HEK293 (cell line): ENCODE data around the gene MTARC1.

Experiments
- CTCF ChIA-PET: fragments of 350-600 bp; formaldehyde crosslinking; extraction: SDS; loops from one replicate; lab custom pipeline; 2021; ENCODE audit warnings: antibody characterized with exemption; lab: Yijun Ruan, JAX
- POLR2A ChIA-PET: fragments of 300-600 bp; formaldehyde crosslinking; extraction: SDS; loops from one replicate; lab custom pipeline; 2020; ENCODE audit warnings: antibody characterized with exemption, inconsistent platforms; lab: Yijun Ruan, JAX
- H3K27ac ChIP-seq: fragments of 200-500 bp; sonication (Bioruptor generic); 2 replicates; pipeline ENCODE4 v1.5.1; 2014; ENCODE audit warnings: low read depth, low read length, control low read depth, inconsistent platforms; ENCODE audit errors: extremely low read depth
- H3K36me3 ChIP-seq, 2 experiments: fragments of 200-500 bp in 1 of 2; sonication (Bioruptor generic) in 1 of 2; 1 replicate in 1 of 2; 2 replicates in 1 of 2; pipeline ENCODE4 v1.5.1; 2014 to 2017; ENCODE audit warnings: inconsistent platforms in 2 of 2, low read length in 2 of 2; ENCODE audit not compliant: control insufficient read depth in 2 of 2, insufficient read depth in 1 of 2
- H3K4me1 ChIP-seq: fragments of 200-500 bp; sonication (Bioruptor generic); 2 replicates; pipeline ENCODE4 v1.5.1; 2014; ENCODE audit warnings: mild to moderate bottlenecking, low read length, inconsistent platforms; ENCODE audit not compliant: control insufficient read depth, insufficient read depth
- H3K4me3 ChIP-seq: 2 replicates; pipeline ENCODE4 v1.5.1; 2011; ENCODE audit warnings: low read depth, mild to moderate bottlenecking, control low read depth, low read length, moderate library complexity
- H3K9me3 ChIP-seq: fragments of 200-500 bp; sonication (Bioruptor generic); 2 replicates; pipeline ENCODE4 v1.5.1; 2014; ENCODE audit warnings: low read depth, low read length, inconsistent platforms; ENCODE audit not compliant: control insufficient read depth, insufficient read depth
- EGR2 ChIP-seq: fragments of 450-650 bp; formaldehyde crosslinking; IDR thresholded peaks from 2 replicates; pipeline ENCODE4 v1.5.1; 2016; ENCODE audit warnings: low read depth, missing biosample characterization, missing genetic modification characterization
- GFI1B ChIP-seq: fragments of 450-650 bp; formaldehyde crosslinking; IDR thresholded peaks from 2 replicates; pipeline ENCODE4 v1.5.1; 2016; ENCODE audit warnings: missing biosample characterization, missing genetic modification characterization
- GLI4 ChIP-seq: fragments of 450-650 bp; formaldehyde crosslinking; IDR thresholded peaks from 2 replicates; pipeline ENCODE4 v1.5.1; 2016; ENCODE audit warnings: missing biosample characterization, missing genetic modification characterization
- GLIS1 ChIP-seq: fragments of 450-650 bp; formaldehyde crosslinking; IDR thresholded peaks from 2 replicates; pipeline ENCODE4 v1.5.1; 2016; ENCODE audit warnings: missing biosample characterization, missing genetic modification characterization
- HOXC10 ChIP-seq: sonication (generic); formaldehyde crosslinking; IDR thresholded peaks from 2 replicates; pipeline ENCODE4 v1.8.1; 2023; ENCODE audit warnings: mild to moderate bottlenecking, missing genetic modification reagents
- PATZ1 ChIP-seq: fragments of 450-650 bp; formaldehyde crosslinking; IDR thresholded peaks from 2 replicates; pipeline ENCODE4 v1.5.1; 2016; ENCODE audit warnings: missing biosample characterization, missing genetic modification characterization
- SP3 ChIP-seq: fragments of 450-650 bp; formaldehyde crosslinking; IDR thresholded peaks from 2 replicates; pipeline ENCODE4 v1.5.1; 2016; ENCODE audit warnings: missing biosample characterization, missing genetic modification characterization
- TRIM28 ChIP-seq: IDR thresholded peaks from 2 replicates; pipeline ENCODE4 v1.6.1; 2011; ENCODE audit warnings: low read length, control low read depth, borderline replicate concordance
- ZBTB48 ChIP-seq: fragments of 450-650 bp; formaldehyde crosslinking; IDR thresholded peaks from 2 replicates; pipeline ENCODE4 v1.5.1; 2016; ENCODE audit warnings: missing biosample characterization, missing genetic modification characterization
- ZNF138 ChIP-seq: fragments of 450-650 bp; formaldehyde crosslinking; IDR thresholded peaks from 2 replicates; pipeline ENCODE4 v1.5.1; 2016; ENCODE audit warnings: missing biosample characterization, missing genetic modification characterization, borderline replicate concordance
- ZNF302 ChIP-seq: fragments of 450-650 bp; formaldehyde crosslinking; IDR thresholded peaks from 2 replicates; pipeline ENCODE4 v1.5.1; 2016; ENCODE audit warnings: missing biosample characterization, missing genetic modification characterization, low read depth
- ZNF350 ChIP-seq: fragments of 450-650 bp; formaldehyde crosslinking; IDR thresholded peaks from 2 replicates; pipeline ENCODE4 v1.5.0; 2017; ENCODE audit warnings: missing biosample characterization, mild to moderate bottlenecking, missing genetic modification characterization
- ZNF354C ChIP-seq: fragments of 450-650 bp; formaldehyde crosslinking; IDR thresholded peaks from 2 replicates; pipeline ENCODE4 v1.5.1; 2016; ENCODE audit warnings: missing biosample characterization, missing genetic modification characterization, low read depth, borderline replicate concordance
- ZNF404 ChIP-seq: fragments of 450-650 bp; formaldehyde crosslinking; IDR thresholded peaks from 2 replicates; pipeline ENCODE4 v1.5.1; 2017; ENCODE audit warnings: missing biosample characterization, missing genetic modification characterization
- ZNF488 ChIP-seq: fragments of 450-650 bp; formaldehyde crosslinking; IDR thresholded peaks from 2 replicates; pipeline ENCODE4 v1.5.1; 2016; ENCODE audit warnings: missing biosample characterization, missing genetic modification characterization
- ZNF501 ChIP-seq: fragments of 450-650 bp; formaldehyde crosslinking; IDR thresholded peaks from 2 replicates; pipeline ENCODE4 v1.5.1; 2016; ENCODE audit warnings: missing biosample characterization, missing genetic modification characterization
- ZNF514 ChIP-seq: fragments of 450-650 bp; formaldehyde crosslinking; IDR thresholded peaks from 2 replicates; pipeline ENCODE4 v1.5.1; 2016; ENCODE audit warnings: missing biosample characterization, missing genetic modification characterization
- ZNF549 ChIP-seq: fragments of 450-650 bp; IDR thresholded peaks from 2 replicates; pipeline ENCODE4 v1.5.1; 2018; ENCODE audit warnings: missing biosample characterization, missing genetic modification characterization, mild to moderate bottlenecking, inconsistent platforms, moderate library complexity
- ZNF585B ChIP-seq: fragments of 450-650 bp; formaldehyde crosslinking; IDR thresholded peaks from 2 replicates; pipeline ENCODE4 v1.5.1; 2016; ENCODE audit warnings: missing biosample characterization, missing genetic modification characterization
- ZNF621 ChIP-seq: fragments of 450-650 bp; formaldehyde crosslinking; IDR thresholded peaks from 2 replicates; pipeline ENCODE4 v1.5.1; 2017; ENCODE audit warnings: missing biosample characterization, missing genetic modification characterization
- ZNF626 ChIP-seq: fragments of 450-650 bp; sonication (Bioruptor Pico); formaldehyde crosslinking; IDR thresholded peaks from 2 replicates; pipeline ENCODE4 v1.5.1; 2018; ENCODE audit warnings: missing biosample characterization, missing genetic modification characterization, inconsistent platforms
- ZNF76 ChIP-seq: fragments of 450-650 bp; formaldehyde crosslinking; IDR thresholded peaks from 2 replicates; pipeline ENCODE4; 2016; ENCODE audit warnings: low read depth, missing biosample characterization, missing genetic modification characterization, borderline replicate concordance
- ZSCAN23 ChIP-seq: fragments of 450-650 bp; formaldehyde crosslinking; IDR thresholded peaks from 2 replicates; pipeline ENCODE4 v1.5.1; 2016; ENCODE audit warnings: missing biosample characterization, missing genetic modification characterization
- TF ChIP-seq, protein P1 (sequence below): fragments of 450-650 bp; formaldehyde crosslinking; IDR thresholded peaks from 2 replicates; pipeline ENCODE4 v1.5.1; 2017; ENCODE audit warnings: missing biosample characterization, missing genetic modification characterization
- TF ChIP-seq, protein P2 (sequence below): fragments of 450-650 bp; formaldehyde crosslinking; IDR thresholded peaks from 2 replicates; pipeline ENCODE4 v1.5.1; 2016; ENCODE audit warnings: missing biosample characterization, missing genetic modification characterization, low read depth
- TF ChIP-seq, protein P3 (sequence below): fragments of 450-650 bp; formaldehyde crosslinking; IDR thresholded peaks from 2 replicates; pipeline ENCODE4 v1.5.1; 2016; ENCODE audit warnings: missing biosample characterization, missing genetic modification characterization
- TF ChIP-seq, protein P4 (sequence below): fragments of 450-650 bp; formaldehyde crosslinking; IDR thresholded peaks from 2 replicates; pipeline ENCODE4 v1.5.1; 2016; ENCODE audit warnings: missing biosample characterization, missing genetic modification characterization

The MTARC1 gene

GRCh38 chr1:220761688-220762427, 24.9 kb upstream of the MTARC1 start:
- ChIA-PET CTCF (interaction anchor here (0.6 to 4.0 kb wide), 4 partner anchors 14 to 34 kb away, joined by 3 to 29 read pairs (median 3); no protein-coding TSS in a partner anchor), POLR2A (interaction anchor here (1.1 kb wide), 1 partner anchor 25 kb away, joined by 3 read pairs; the partner anchor contains the start of gene MTARC1)
- no peak for TF ChIP-seq HOXC10 (CRISPR knock-in tag)
- no peak for TF ChIP-seq ZNF404 (tag by site-specific recombination)
- TF ChIP-seq ZNF585B (tag by site-specific recombination) = no peak
- TF ChIP-seq, protein P1, sequence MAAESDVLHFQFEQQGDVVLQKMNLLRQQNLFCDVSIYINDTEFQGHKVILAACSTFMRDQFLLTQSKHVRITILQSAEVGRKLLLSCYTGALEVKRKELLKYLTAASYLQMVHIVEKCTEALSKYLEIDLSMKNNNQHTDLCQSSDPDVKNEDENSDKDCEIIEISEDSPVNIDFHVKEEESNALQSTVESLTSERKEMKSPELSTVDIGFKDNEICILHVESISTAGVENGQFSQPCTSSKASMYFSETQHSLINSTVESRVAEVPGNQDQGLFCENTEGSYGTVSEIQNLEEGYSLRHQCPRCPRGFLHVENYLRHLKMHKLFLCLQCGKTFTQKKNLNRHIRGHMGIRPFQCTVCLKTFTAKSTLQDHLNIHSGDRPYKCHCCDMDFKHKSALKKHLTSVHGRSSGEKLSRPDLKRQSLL (tag by site-specific recombination) = no peak
- no peak for TF ChIP-seq GLI4 (tag by site-specific recombination)
- TF ChIP-seq ZNF549 = no peak
- TF ChIP-seq, protein P2, sequence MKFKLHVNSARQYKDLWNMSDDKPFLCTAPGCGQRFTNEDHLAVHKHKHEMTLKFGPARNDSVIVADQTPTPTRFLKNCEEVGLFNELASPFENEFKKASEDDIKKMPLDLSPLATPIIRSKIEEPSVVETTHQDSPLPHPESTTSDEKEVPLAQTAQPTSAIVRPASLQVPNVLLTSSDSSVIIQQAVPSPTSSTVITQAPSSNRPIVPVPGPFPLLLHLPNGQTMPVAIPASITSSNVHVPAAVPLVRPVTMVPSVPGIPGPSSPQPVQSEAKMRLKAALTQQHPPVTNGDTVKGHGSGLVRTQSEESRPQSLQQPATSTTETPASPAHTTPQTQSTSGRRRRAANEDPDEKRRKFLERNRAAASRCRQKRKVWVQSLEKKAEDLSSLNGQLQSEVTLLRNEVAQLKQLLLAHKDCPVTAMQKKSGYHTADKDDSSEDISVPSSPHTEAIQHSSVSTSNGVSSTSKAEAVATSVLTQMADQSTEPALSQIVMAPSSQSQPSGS (tag by site-specific recombination) = no peak
- TF ChIP-seq ZNF350 (tag by site-specific recombination) = no peak
- TF ChIP-seq, protein P3, sequence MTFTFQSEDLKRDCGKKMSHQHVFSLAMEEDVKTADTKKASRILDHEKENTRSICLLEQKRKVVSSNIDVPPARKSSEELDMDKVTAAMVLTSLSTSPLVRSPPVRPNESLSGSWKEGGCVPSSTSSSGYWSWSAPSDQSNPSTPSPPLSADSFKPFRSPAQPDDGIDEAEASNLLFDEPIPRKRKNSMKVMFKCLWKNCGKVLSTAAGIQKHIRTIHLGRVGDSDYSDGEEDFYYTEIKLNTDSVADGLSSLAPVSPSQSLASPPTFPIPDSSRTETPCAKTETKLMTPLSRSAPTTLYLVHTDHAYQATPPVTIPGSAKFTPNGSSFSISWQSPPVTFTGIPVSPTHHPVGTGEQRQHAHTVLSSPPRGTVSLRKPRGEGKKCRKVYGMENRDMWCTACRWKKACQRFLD (tag by site-specific recombination) = no peak
- no peak for TF ChIP-seq ZNF76 (tag by site-specific recombination)
- no peak for TF ChIP-seq ZNF302
- TF ChIP-seq ZNF626 (tag by site-specific recombination) = no peak
- no peak for TF ChIP-seq ZNF621
- no peak for TF ChIP-seq GFI1B
- TF ChIP-seq ZNF488 (tag by site-specific recombination) = no peak
- TF ChIP-seq, protein P4, sequence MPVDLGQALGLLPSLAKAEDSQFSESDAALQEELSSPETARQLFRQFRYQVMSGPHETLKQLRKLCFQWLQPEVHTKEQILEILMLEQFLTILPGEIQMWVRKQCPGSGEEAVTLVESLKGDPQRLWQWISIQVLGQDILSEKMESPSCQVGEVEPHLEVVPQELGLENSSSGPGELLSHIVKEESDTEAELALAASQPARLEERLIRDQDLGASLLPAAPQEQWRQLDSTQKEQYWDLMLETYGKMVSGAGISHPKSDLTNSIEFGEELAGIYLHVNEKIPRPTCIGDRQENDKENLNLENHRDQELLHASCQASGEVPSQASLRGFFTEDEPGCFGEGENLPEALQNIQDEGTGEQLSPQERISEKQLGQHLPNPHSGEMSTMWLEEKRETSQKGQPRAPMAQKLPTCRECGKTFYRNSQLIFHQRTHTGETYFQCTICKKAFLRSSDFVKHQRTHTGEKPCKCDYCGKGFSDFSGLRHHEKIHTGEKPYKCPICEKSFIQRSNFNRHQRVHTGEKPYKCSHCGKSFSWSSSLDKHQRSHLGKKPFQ = no peak
- no peak for TF ChIP-seq ZNF501 (tag by site-specific recombination)
- no peak for TF ChIP-seq ZSCAN23 (tag by site-specific recombination)
- peaks cover 14 to 53% of the 10 kb centered on the region in 2 experiments for H3K36me3 ChIP-seq
- H3K27ac ChIP-seq = no peak overlapping the region
- no peak overlapping the region for H3K4me3 ChIP-seq
- H3K4me1 ChIP-seq = no peaks in the 10 kb centered on the region
- no peaks in the 10 kb centered on the region for H3K9me3 ChIP-seq

GRCh38 chr1:220764757-220765156, 22.0 kb upstream of the MTARC1 start:
- Histone ChIP-seq H3K27ac (no peak overlapping the region), H3K4me3 (no peak overlapping the region), H3K9me3 (no peaks in the 10 kb centered on the region), H3K36me3 (peaks cover 12 to 65% of the 10 kb centered on the region in 2 experiments; a peak in 2 of 3 replicates), H3K4me1 (no peaks in the 10 kb centered on the region)
- TF ChIP-seq TRIM28 (no peak), ZNF514 (tag by site-specific recombination) (no peak), ZNF585B (tag by site-specific recombination) (no peak), PATZ1 (tag by site-specific recombination) (no peak), SP3 (tag by site-specific recombination) (no peak), ZNF354C (tag by site-specific recombination) (no peak), EGR2 (tag by site-specific recombination) (no peak), ZBTB48 (tag by site-specific recombination) (no peak), GLIS1 (no peak), ZNF138 (tag by site-specific recombination) (no peak)
- CTCF ChIA-PET = interaction anchor here (0.5 kb wide), 1 partner anchor 286 kb away, joined by 5 read pairs; no protein-coding TSS in a partner anchor
- POLR2A ChIA-PET = no interaction called here
